K562 (cell line): Measurements from ENCODE around the gene TEX38. TPM values are rescaled to one million over a fixed set of nuclear protein-coding genes. Genes with fewer than 3 reads are reported as not detected.

ENCODE experiments used
- ATAC-seq: fragments of 200-7000 bp; cut with Tn5 transposase; 3 replicates; pipeline ENCODE4 v1.9.1; 2020; ENCODE audit warnings: moderate library complexity
- BruUV-seq: library from RNA; stranded (reverse); fragments of 400-500 nt; replicated peaks from 2 replicates; lab custom pipeline; 2021; lab: Mats Ljungman, UMichigan
- CTCF ChIA-PET: fragments of 300-600 bp; formaldehyde crosslinking; extraction: SDS; loops from one replicate; lab custom pipeline; 2021; ENCODE audit warnings: low intra/inter-chr PET ratio; lab: Yijun Ruan, JAX
- POLR2A ChIA-PET: fragments of 300-600, 350-650 bp; sonication (Branson Sonifier 250); formaldehyde crosslinking; extraction: SDS; loops from one replicate; lab custom pipeline; 2021; ENCODE audit warnings: antibody characterized with exemption, inconsistent platforms; lab: Yijun Ruan, JAX
- DNase-seq, 4 experiments: peaks; one replicate each; pipeline versions ENCODE4 v3.0.0 to v3.0.0-alpha.2; 2011 to 2018; ENCODE audit warnings: low spot score in 3 of 4, mixed read lengths in 3 of 4; ENCODE audit errors: extremely low read depth in 1 of 4
- FAIRE-seq: peaks from 2 replicates; lab custom pipeline; 2011; peaks lifted over from hg19 to GRCh38; lab: Jason Lieb, UNC
- H2AFZ ChIP-seq: 2 replicates; pipeline ENCODE4 v1.6.0; 2011; ENCODE audit warnings: low read depth, low read length, control low read depth, inconsistent platforms
- H3K27ac ChIP-seq: fragments of 200-600 bp; 3 replicates; pipeline ENCODE4 v1.8.0; 2011; ENCODE audit warnings: low read depth, mild to moderate bottlenecking, control low read depth, inconsistent platforms, low read length, moderate library complexity, mixed read lengths; ENCODE audit errors: extremely low read depth
- H3K27me3 ChIP-seq, 2 experiments: fragments of 300-600 bp in 1 of 2; 2 replicates in 1 of 2; 3 replicates in 1 of 2; pipeline versions ENCODE4 v1.6.0 to v1.8.0; 2011; ENCODE audit warnings: inconsistent platforms in 2 of 2, low read length in 2 of 2, mild to moderate bottlenecking in 1 of 2, mixed read lengths in 1 of 2, moderate library complexity in 1 of 2; ENCODE audit not compliant: control insufficient read depth in 2 of 2, insufficient read depth in 2 of 2
- H3K36me3 ChIP-seq: fragments of 300-600 bp; 3 replicates; pipeline ENCODE4 v1.8.0; 2011; ENCODE audit warnings: mild to moderate bottlenecking, low read length, inconsistent platforms; ENCODE audit not compliant: control insufficient read depth, insufficient read depth
- H3K4me1 ChIP-seq, 2 experiments: fragments of 200-600 bp in 1 of 2; replicated peaks in 1 of 2; 2 replicates in 1 of 2; 3 replicates in 1 of 2; pipeline versions ENCODE4 v1.5.1 to v1.8.0; 2011; ENCODE audit warnings: inconsistent platforms in 2 of 2, low read length in 2 of 2, mild to moderate bottlenecking in 1 of 2, mixed read lengths in 1 of 2, moderate library complexity in 1 of 2; ENCODE audit not compliant: control insufficient read depth in 2 of 2, insufficient read depth in 2 of 2
- H3K4me2 ChIP-seq: 2 replicates; pipeline ENCODE4 v1.6.1; 2011; ENCODE audit warnings: low read length, control low read depth, inconsistent platforms, mixed read lengths; ENCODE audit not compliant: insufficient read depth
- H3K4me3 ChIP-seq: fragments of 200-600 bp; sonication (generic), shearing (Covaris generic); 2 replicates; pipeline ENCODE4 v1.5.1; 2016; ENCODE audit warnings: control low read depth, inconsistent platforms
- H3K79me2 ChIP-seq: fragments of 200-600 bp; 3 replicates; pipeline ENCODE4 v1.8.0; 2011; ENCODE audit warnings: low read length, inconsistent platforms; ENCODE audit not compliant: control insufficient read depth, insufficient read depth
- H3K9ac ChIP-seq, 2 experiments: 2 replicates each; pipeline versions ENCODE4 v1.6.0 to v1.6.1; 2011; ENCODE audit warnings: low read depth in 2 of 2, low read length in 2 of 2, control low read depth in 1 of 2, inconsistent platforms in 1 of 2, mild to moderate bottlenecking in 1 of 2, mixed read lengths in 1 of 2; ENCODE audit not compliant: insufficient read depth in 1 of 2
- H3K9me1 ChIP-seq: one replicate; pipeline ENCODE4 v1.6.0; 2011; ENCODE audit warnings: inconsistent platforms, mild to moderate bottlenecking, low read length, moderate library complexity; ENCODE audit not compliant: control insufficient read depth, insufficient read depth
- H3K9me3 ChIP-seq: replicated peaks from 2 replicates; pipeline ENCODE4 v1.5.1; 2011; ENCODE audit warnings: low read depth, low read length, inconsistent platforms; ENCODE audit not compliant: control insufficient read depth, insufficient read depth
- H4K20me1 ChIP-seq: replicated peaks from 2 replicates; pipeline ENCODE4 v1.6.1; 2011; ENCODE audit warnings: low read length, inconsistent platforms, mixed read lengths; ENCODE audit not compliant: control insufficient read depth, insufficient read depth
- PTBP1 ChIP-seq: fragments of 200-400 bp; formaldehyde crosslinking; IDR thresholded peaks from 2 replicates; pipeline ENCODE4 v1.6.1; 2017; ENCODE audit warnings: low read depth, low read length
- RB1 ChIP-seq: fragments of 450-650 bp; IDR thresholded peaks from 2 replicates; pipeline ENCODE4 v1.6.1; 2017; ENCODE audit warnings: low read depth, mild to moderate bottlenecking
- SMARCA4 ChIP-seq: fragments of 450-650 bp; IDR thresholded peaks from 2 replicates; pipeline ENCODE4 v1.6.1; 2016
- SPI1 ChIP-seq: IDR thresholded peaks from 2 replicates; pipeline ENCODE4 v1.6.1; 2011; ENCODE audit warnings: low read depth, low read length, control low read depth, borderline replicate concordance
- SRSF3 ChIP-seq: fragments of 200-400 bp; formaldehyde crosslinking; IDR thresholded peaks from 2 replicates; pipeline ENCODE4 v1.6.1; 2016; ENCODE audit warnings: mild to moderate bottlenecking, low read length, moderate library complexity; ENCODE audit not compliant: insufficient read depth
- TBL1XR1 ChIP-seq, 2 experiments: IDR thresholded peaks; 2 replicates each; pipeline ENCODE4 v1.6.1; 2012; ENCODE audit warnings: improper control_type of control experiment in 2 of 2, low read length in 2 of 2, mild to moderate bottlenecking in 1 of 2
- TEAD4 ChIP-seq, 2 experiments: sonication (generic) in 1 of 2; formaldehyde crosslinking in 1 of 2; IDR thresholded peaks; 2 replicates each; pipeline versions ENCODE4 v1.6.1 to v1.8.0; 2012 to 2022; ENCODE audit warnings: borderline replicate concordance in 1 of 2, inconsistent platforms in 1 of 2, low read length in 1 of 2, mild to moderate bottlenecking in 1 of 2, missing genetic modification reagents in 1 of 2
- ZNF175 ChIP-seq: fragments of 200-800 bp; sonication (Bioruptor generic); IDR thresholded peaks from 2 replicates; pipeline ENCODE4 v1.6.1; 2016; ENCODE audit warnings: low read depth, mild to moderate bottlenecking, missing genetic modification characterization, missing compliant biosample characterization
- WGBS: fragments of 100-300 bp; shearing (Covaris generic); methylation state at CpG from one replicate; pipeline ENCODE4 v1.1.6; 2016; ENCODE audit warnings: low coverage, mixed read lengths; ENCODE audit not compliant: insufficient coverage; ENCODE audit errors: missing lambda C conversion rate; 5-methylcytosine and 5-hydroxymethylcytosine counted together
- in situ Hi-C: fragments of 300-500 bp; cut with MboI; formaldehyde crosslinking; loops from 4 replicates; pipeline ENCODE4 v1.15.0; 2018; ENCODE audit warnings: inconsistent platforms, mixed read lengths
- intact Hi-C: fragments of 100-400 bp; cut with micrococcal nuclease; formaldehyde crosslinking; loops from 2 replicates; pipeline ENCODE4 v1.14.2; 2022
- polyA plus RNA-seq, 8 experiments: library from polyadenylated mRNA; depleted of rRNA in 4 of 8; stranded (reverse) in 5 of 8; unstranded in 3 of 8; fragments of >200 nt; fragmentation: Nextera tagmentation in 2 of 8; fragmentation: Illumina TruSeq in 1 of 8; extraction: Ambion mirVana in 2 of 8; extraction: Trizol in 1 of 8; gene quantifications; 2 replicates each; pipeline versions ENCODE4 v1.2.1 to v1.2.3, GENCODE V29; 2011 to 2014; ENCODE audit warnings: inconsistent platforms in 1 of 8, missing spikeins in 1 of 8
- total RNA-seq, 7 experiments: library from RNA; depleted of rRNA in 6 of 7; stranded (reverse); fragments of >200 nt in 6 of 7; fragmentation: Illumina TruSeq in 2 of 7; extraction: Trizol in 2 of 7; gene quantifications; 2 replicates each; pipeline versions ENCODE4 v1.2.1 to v1.2.3, GENCODE V29; 2011 to 2021; ENCODE audit warnings: low replicate concordance in 1 of 7
- TF ChIP-seq, protein P1 (sequence below): fragments of 450-650 bp; IDR thresholded peaks from 2 replicates; pipeline ENCODE4 v1.6.1; 2018; ENCODE audit not compliant: partially characterized antibody
- TF ChIP-seq, protein P2 (sequence below): fragments of 250-450 bp; sonication (Bioruptor Pico); IDR thresholded peaks from 2 replicates; pipeline ENCODE4 v1.4.0; 2020

Gene TEX38
- total and polyA plus RNA-seq, 9 of the 15 experiments (the other 6 are each of a cell fraction or from before 2014, with no cell fraction given) = not detected

DNA sequence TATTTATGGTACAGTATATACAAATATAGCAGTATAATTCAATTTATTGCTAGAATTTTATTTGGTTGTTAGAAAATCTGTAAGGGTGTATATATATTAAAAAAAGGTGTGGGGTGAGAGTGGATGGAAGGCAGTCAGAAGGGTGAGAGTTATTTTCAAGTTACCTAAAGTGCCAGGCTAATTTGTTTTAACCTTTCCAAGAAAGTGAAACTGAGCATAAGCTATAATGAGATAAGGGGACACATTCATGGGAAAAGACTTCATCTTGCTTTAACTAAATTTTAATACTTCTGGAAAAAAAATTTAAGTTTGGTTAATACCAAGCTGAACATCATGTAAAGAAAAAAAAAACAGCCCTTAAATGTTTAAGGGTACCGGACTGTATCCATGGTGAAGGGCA lies 4.9 kb downstream of the TEX38 start (continued):
- TF ChIP-seq, protein P1, sequence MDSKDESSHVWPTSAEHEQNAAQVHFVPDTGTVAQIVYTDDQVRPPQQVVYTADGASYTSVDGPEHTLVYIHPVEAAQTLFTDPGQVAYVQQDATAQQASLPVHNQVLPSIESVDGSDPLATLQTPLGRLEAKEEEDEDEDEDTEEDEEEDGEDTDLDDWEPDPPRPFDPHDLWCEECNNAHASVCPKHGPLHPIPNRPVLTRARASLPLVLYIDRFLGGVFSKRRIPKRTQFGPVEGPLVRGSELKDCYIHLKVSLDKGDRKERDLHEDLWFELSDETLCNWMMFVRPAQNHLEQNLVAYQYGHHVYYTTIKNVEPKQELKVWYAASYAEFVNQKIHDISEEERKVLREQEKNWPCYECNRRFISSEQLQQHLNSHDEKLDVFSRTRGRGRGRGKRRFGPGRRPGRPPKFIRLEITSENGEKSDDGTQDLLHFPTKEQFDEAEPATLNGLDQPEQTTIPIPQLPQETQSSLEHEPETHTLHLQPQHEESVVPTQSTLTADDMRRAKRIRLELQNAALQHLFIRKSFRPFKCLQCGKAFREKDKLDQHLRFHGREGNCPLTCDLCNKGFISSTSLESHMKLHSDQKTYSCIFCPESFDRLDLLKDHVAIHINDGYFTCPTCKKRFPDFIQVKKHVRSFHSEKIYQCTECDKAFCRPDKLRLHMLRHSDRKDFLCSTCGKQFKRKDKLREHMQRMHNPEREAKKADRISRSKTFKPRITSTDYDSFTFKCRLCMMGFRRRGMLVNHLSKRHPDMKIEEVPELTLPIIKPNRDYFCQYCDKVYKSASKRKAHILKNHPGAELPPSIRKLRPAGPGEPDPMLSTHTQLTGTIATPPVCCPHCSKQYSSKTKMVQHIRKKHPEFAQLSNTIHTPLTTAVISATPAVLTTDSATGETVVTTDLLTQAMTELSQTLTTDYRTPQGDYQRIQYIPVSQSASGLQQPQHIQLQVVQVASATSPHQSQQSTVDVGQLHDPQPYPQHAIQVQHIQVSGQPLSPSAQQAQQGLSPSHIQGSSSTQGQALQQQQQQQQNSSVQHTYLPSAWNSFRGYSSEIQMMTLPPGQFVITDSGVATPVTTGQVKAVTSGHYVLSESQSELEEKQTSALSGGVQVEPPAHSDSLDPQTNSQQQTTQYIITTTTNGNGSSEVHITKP = no peak
- TF ChIP-seq SRSF3 = no peak

DNA sequence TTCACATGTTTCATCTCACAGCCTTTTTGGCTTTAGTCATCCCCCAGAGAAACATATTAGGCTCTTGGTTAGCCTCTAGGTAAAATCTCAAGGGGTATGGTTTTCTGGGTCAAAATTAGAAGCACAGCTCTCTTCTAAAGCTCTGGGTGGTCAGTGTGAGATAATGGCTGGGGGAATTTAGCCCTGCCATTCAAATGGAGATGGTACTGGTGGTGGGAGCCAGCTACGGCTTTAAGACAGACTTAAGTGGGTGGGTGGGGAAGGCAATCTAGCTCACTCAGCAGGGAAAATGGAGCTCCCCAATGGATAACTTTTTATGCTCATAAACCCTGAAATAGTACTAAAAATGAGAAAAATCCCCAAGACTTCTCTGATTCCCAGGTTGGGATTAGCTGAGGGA lies 5.7 kb downstream of the TEX38 start:
- no peak overlapping the region for H3K4me2 ChIP-seq
- BruUV-seq = no TSS peak
- H3K4me3 ChIP-seq = no peak overlapping the region
- ATAC-seq (no peak), FAIRE-seq (no peak), DNase-seq (no peak)
- peaks cover 78% of the 10 kb centered on the region for H3K36me3 ChIP-seq
- intact Hi-C loops = no loop called here
- 100% methylated on average over 1 of the region's 1 CpG for WGBS
- ChIA-PET CTCF (no interaction called here), POLR2A (interaction anchor here (0.6 to 2.4 kb wide), 10 partner anchors 9 to 393 kb away, joined by 3 to 8 read pairs (median 4); partner anchors contain the start of gene ATPAF1)
- no peaks in the 10 kb centered on the region for H4K20me1 ChIP-seq
- H3K4me1 ChIP-seq = peaks cover 4 to 30% of the 10 kb centered on the region in 2 experiments; a peak in 4 of 5 replicates
- H3K27ac ChIP-seq = no peak overlapping the region
- H2AFZ ChIP-seq = no peak overlapping the region
- in situ Hi-C loops = no loop called here
- no peaks in the 10 kb centered on the region for H3K9me3 ChIP-seq
- H3K79me2 ChIP-seq = no peaks in the 10 kb centered on the region
- peaks cover 6% of the 10 kb centered on the region for H3K9me1 ChIP-seq
- H3K27me3 ChIP-seq = no peaks in the 10 kb centered on the region
- H3K9ac ChIP-seq = no peak overlapping the region
- no peak for TF ChIP-seq TEAD4 (IDR thresholded peaks at IDR 0.05; ENCODE audit: low read length)
- no peak for TF ChIP-seq TEAD4 (CRISPR knock-in tag; IDR thresholded peaks at IDR 0.05; ENCODE audit: borderline replicate concordance)
- no peak for TF ChIP-seq TBL1XR1 (IDR thresholded peaks at IDR 0.05; ENCODE audit: low read length in 2 of 2)
- TF ChIP-seq RB1 = no peak
- TF ChIP-seq ZNF175 (CRISPR knock-in tag) = no peak
- TF ChIP-seq, protein P2, sequence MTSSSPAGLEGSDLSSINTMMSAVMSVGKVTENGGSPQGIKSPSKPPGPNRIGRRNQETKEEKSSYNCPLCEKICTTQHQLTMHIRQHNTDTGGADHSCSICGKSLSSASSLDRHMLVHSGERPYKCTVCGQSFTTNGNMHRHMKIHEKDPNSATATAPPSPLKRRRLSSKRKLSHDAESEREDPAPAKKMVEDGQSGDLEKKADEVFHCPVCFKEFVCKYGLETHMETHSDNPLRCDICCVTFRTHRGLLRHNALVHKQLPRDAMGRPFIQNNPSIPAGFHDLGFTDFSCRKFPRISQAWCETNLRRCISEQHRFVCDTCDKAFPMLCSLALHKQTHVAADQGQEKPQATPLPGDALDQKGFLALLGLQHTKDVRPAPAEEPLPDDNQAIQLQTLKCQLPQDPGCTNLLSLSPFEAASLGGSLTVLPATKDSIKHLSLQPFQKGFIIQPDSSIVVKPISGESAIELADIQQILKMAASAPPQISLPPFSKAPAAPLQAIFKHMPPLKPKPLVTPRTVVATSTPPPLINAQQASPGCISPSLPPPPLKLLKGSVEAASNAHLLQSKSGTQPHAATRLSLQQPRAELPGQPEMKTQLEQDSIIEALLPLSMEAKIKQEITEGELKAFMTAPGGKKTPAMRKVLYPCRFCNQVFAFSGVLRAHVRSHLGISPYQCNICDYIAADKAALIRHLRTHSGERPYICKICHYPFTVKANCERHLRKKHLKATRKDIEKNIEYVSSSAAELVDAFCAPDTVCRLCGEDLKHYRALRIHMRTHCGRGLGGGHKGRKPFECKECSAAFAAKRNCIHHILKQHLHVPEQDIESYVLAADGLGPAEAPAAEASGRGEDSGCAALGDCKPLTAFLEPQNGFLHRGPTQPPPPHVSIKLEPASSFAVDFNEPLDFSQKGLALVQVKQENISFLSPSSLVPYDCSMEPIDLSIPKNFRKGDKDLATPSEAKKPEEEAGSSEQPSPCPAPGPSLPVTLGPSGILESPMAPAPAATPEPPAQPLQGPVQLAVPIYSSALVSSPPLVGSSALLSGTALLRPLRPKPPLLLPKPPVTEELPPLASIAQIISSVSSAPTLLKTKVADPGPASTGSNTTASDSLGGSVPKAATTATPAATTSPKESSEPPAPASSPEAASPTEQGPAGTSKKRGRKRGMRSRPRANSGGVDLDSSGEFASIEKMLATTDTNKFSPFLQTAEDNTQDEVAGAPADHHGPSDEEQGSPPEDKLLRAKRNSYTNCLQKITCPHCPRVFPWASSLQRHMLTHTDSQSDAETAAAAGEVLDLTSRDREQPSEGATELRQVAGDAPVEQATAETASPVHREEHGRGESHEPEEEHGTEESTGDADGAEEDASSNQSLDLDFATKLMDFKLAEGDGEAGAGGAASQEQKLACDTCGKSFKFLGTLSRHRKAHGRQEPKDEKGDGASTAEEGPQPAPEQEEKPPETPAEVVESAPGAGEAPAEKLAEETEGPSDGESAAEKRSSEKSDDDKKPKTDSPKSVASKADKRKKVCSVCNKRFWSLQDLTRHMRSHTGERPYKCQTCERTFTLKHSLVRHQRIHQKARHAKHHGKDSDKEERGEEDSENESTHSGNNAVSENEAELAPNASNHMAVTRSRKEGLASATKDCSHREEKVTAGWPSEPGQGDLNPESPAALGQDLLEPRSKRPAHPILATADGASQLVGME (CRISPR knock-in tag) = no peak
- TF ChIP-seq SMARCA4 = no peak
- no peak for TF ChIP-seq SPI1
- TF ChIP-seq PTBP1 = no peak
